Activated naive CD8-positive, alpha-beta T cell (primary cell): Measurements from ENCODE around the gene SAP30L.

Experiments
- H3K27ac Mint-ChIP-seq: one replicate; pipeline ENCODE4 v1.8.0; 2021; ENCODE audit warnings: mixed read lengths
- H3K27me3 Mint-ChIP-seq: one replicate; pipeline ENCODE4 v1.8.0; 2021; ENCODE audit warnings: mixed read lengths
- H3K36me3 Mint-ChIP-seq: one replicate; pipeline ENCODE4 v1.8.0; 2021; ENCODE audit warnings: mixed read lengths
- H3K4me1 Mint-ChIP-seq: one replicate; pipeline ENCODE4 v1.8.0; 2021; ENCODE audit warnings: low read depth, mixed read lengths
- H3K4me3 Mint-ChIP-seq: one replicate; pipeline ENCODE4 v1.8.0; 2021; ENCODE audit warnings: mild to moderate bottlenecking, mixed read lengths
- H3K9me3 Mint-ChIP-seq: one replicate; pipeline ENCODE4 v1.8.0; 2021; ENCODE audit warnings: low read depth, mixed read lengths

The SAP30L gene

GRCh38 chr5:154465169-154465568 is 19.4 kb downstream of the SAP30L start:
- peaks cover 10% of the 10 kb centered on the region for H3K36me3 Mint-ChIP-seq
- no peak overlapping the region for H3K27ac Mint-ChIP-seq
- H3K4me1 Mint-ChIP-seq, result no peaks in the 10 kb centered on the region
- H3K27me3 Mint-ChIP-seq, result peaks cover 10% of the 10 kb centered on the region
- no peaks in the 10 kb centered on the region for H3K9me3 Mint-ChIP-seq
- H3K4me3 Mint-ChIP-seq, result no peak overlapping the region

GRCh38 chr5:154466147-154466546 is 20.4 kb downstream of the SAP30L start:
- peaks cover 6% of the 10 kb centered on the region for H3K4me1 Mint-ChIP-seq
- no peak overlapping the region for H3K27ac Mint-ChIP-seq
- no peak overlapping the region for H3K4me3 Mint-ChIP-seq
- peaks cover 8% of the 10 kb centered on the region for H3K36me3 Mint-ChIP-seq
- H3K27me3 Mint-ChIP-seq, result peaks cover 16% of the 10 kb centered on the region
- no peaks in the 10 kb centered on the region for H3K9me3 Mint-ChIP-seq

DNA sequence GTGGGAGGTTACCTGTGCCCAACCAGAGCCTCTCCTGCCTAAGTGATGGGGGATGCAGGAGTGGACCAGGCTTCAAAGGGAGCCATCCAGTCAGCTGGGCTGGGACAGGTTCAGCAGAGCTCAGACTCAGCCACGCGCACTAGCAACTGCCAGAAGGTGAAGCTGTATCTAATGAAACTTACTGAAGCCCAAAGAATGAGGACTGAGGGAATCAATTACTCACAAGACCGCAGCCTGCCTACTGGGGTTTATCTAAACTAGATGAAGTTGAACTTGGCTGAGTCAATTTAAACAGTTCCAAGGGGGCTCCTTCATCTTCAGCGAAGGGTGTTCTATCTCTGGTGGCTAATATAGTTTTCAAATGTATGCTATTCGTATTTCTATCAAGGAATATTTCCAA is 20.9 kb downstream of the SAP30L start:
- Mint-ChIP-seq H3K9me3 (no peaks in the 10 kb centered on the region), H3K36me3 (peaks cover 8% of the 10 kb centered on the region), H3K4me1 (peaks cover 11% of the 10 kb centered on the region), H3K27ac (no peak overlapping the region), H3K4me3 (no peak overlapping the region), H3K27me3 (peaks cover 21% of the 10 kb centered on the region)

DNA sequence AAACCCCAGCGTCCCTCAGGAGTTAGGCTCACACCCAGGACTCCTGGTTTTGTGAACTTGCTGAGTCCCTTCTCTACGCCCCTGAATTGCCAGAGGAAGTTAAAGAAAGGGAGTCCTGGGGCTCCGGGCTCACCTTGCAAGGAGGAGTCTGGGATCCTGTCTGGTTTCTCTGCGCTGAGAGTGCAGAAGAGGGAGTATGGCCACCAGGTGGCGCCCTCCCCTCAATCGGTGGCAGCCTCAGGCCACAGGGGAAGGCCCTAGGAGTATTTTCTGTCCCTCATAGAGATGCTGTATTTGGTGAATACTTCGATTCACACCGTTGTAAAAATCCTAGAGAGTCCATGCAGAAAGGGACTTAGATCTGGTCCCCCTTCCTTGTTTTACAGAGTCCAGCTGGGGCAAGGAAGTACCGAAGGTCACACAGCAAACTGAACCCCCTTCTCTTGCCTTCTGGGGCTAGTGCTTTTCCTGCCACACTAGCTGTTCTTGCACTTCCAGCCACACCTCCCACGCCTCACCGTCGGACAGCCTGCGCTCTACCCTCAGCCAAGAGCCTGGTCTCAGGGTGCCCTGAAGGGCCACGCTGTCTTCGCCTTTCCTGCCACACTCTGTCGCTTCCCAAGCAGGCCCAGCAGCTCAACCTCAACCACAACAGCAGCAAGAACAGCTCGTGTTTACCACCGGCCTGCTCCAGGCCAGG is 22.0 kb downstream of the SAP30L start:
- H3K4me1 Mint-ChIP-seq, result peaks cover 12% of the 10 kb centered on the region
- H3K27ac Mint-ChIP-seq, result no peak overlapping the region
- no peak overlapping the region for H3K4me3 Mint-ChIP-seq
- peaks cover 3% of the 10 kb centered on the region for H3K36me3 Mint-ChIP-seq
- peaks cover 27% of the 10 kb centered on the region for H3K27me3 Mint-ChIP-seq
- H3K9me3 Mint-ChIP-seq, result no peaks in the 10 kb centered on the region

- H3K36me3 Mint-ChIP-seq, result no peaks in the 10 kb centered on the region
- peaks cover 32% of the 10 kb centered on the region for H3K4me1 Mint-ChIP-seq
- H3K27me3 Mint-ChIP-seq, result peaks cover 45% of the 10 kb centered on the region
- no peak overlapping the region for H3K27ac Mint-ChIP-seq
- no peaks in the 10 kb centered on the region for H3K9me3 Mint-ChIP-seq
- no peak overlapping the region for H3K4me3 Mint-ChIP-seq
Measured at GRCh38 chr5:154470137-154470536, 24.3 kb downstream of the SAP30L start.

- H3K36me3 Mint-ChIP-seq, result no peaks in the 10 kb centered on the region
- H3K9me3 Mint-ChIP-seq, result no peaks in the 10 kb centered on the region
- H3K4me1 Mint-ChIP-seq, result peaks cover 41% of the 10 kb centered on the region
- H3K4me3 Mint-ChIP-seq, result no peak overlapping the region
- H3K27me3 Mint-ChIP-seq, result peaks cover 52% of the 10 kb centered on the region
- no peak overlapping the region for H3K27ac Mint-ChIP-seq
Measured at GRCh38 chr5:154470947-154471870, 25.4 kb downstream of the SAP30L start.

DNA sequence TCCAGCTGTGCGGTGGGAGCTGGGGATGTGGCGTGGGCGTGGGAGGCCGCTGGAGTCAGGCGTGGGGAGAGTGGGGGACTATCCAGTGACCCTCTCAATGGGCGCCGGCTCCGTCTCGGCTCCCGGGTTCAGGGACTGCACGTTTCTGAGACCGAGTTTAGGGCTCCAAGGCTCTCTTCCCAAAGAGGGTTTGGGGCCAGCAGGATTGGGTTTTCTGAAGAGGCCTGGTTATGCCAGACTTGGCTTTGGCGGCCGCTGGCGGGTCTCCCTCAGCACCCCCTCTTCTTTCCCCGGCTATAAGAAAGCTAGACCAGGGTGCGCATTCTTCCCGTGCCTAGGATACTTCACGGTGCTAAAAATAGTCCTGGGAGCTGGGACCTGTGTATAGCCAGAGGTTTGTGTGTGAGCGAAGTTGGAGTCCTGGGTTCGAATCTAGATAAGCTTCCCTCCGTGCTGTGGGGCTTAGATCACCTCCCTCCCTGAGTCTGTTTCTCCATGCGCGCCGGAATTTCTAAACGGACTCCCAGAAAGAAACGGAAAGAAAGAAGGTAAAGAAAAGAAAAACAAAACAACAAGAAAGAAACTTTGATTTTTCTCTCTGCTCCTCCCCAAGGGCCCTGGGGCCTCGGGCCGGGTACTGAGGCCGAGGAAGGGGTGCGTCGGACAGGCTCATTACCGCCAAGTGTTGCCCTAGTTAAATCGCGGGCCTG is 27.2 kb downstream of the SAP30L start:
- H3K27me3 Mint-ChIP-seq, result peaks cover 58% of the 10 kb centered on the region
- H3K27ac Mint-ChIP-seq, result no peak overlapping the region
- H3K4me3 Mint-ChIP-seq, result peak overlapping the region; percentile 71
- H3K36me3 Mint-ChIP-seq, result no peaks in the 10 kb centered on the region
- H3K9me3 Mint-ChIP-seq, result no peaks in the 10 kb centered on the region
- peaks cover 56% of the 10 kb centered on the region for H3K4me1 Mint-ChIP-seq

DNA sequence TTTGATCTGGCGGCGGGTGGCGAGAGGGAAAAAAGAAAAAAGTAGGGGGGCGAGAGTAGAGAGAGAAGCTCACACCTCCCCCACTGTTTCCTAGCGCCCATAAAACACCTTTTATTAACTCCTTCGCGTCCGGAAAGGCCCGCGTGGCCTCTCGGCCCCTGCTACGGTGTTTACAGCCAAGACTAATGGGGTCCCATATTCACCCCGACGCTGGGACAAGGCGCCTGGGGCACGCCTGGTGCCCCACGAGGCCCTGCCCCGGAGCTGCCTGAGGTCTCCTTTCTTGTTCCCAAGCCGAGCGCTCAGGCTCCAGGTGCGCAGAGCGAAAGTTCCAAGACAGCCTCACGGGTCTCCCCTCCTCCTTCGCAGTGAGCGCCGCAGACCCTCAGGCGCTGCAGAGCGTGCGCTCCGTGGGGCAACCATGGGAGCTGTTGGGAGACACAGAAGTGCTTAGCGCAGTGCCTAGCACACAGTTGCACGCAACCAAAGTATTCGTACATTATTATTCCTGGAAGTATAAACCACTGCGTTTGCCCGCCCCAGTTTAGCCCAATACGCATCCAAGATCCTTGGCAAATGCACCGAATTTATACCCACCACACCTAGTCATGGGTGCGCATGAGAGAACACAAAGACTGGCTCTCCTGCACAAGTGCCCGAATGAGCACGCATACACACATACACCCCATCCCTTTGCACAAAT is 27.9 kb downstream of the SAP30L start:
- Mint-ChIP-seq H3K27me3 (peaks cover 56% of the 10 kb centered on the region), H3K4me1 (peaks cover 57% of the 10 kb centered on the region), H3K9me3 (no peaks in the 10 kb centered on the region), H3K4me3 (peak overlapping the region; percentile 68), H3K27ac (no peak overlapping the region), H3K36me3 (no peaks in the 10 kb centered on the region)

GRCh38 chr5:154474396-154475334 is 28.9 kb downstream of the SAP30L start:
- no peaks in the 10 kb centered on the region for H3K36me3 Mint-ChIP-seq
- H3K27ac Mint-ChIP-seq, result peak overlapping the region; percentile 9
- peaks cover 62% of the 10 kb centered on the region for H3K4me1 Mint-ChIP-seq
- H3K9me3 Mint-ChIP-seq, result no peaks in the 10 kb centered on the region
- H3K27me3 Mint-ChIP-seq, result peaks cover 61% of the 10 kb centered on the region
- H3K4me3 Mint-ChIP-seq, result peak overlapping the region; percentile 68

GRCh38 chr5:154475591-154476353 is 30.0 kb downstream of the SAP30L start:
- Mint-ChIP-seq H3K4me1 (peaks cover 67% of the 10 kb centered on the region), H3K27ac (no peak overlapping the region), H3K27me3 (peaks cover 63% of the 10 kb centered on the region), H3K9me3 (no peaks in the 10 kb centered on the region), H3K36me3 (no peaks in the 10 kb centered on the region), H3K4me3 (peak overlapping the region; percentile 68)

- peak overlapping the region; percentile 67 for H3K4me3 Mint-ChIP-seq
- H3K4me1 Mint-ChIP-seq, result peaks cover 59% of the 10 kb centered on the region
- H3K9me3 Mint-ChIP-seq, result no peaks in the 10 kb centered on the region
- no peak overlapping the region for H3K27ac Mint-ChIP-seq
- H3K27me3 Mint-ChIP-seq, result peaks cover 61% of the 10 kb centered on the region
- H3K36me3 Mint-ChIP-seq, result no peaks in the 10 kb centered on the region
Measured at GRCh38 chr5:154476354-154477205, 30.8 kb downstream of the SAP30L start.

GRCh38 chr5:154477382-154478223 is 31.8 kb downstream of the SAP30L start:
- Mint-ChIP-seq H3K4me3 (peak overlapping the region; percentile 67), H3K9me3 (no peaks in the 10 kb centered on the region), H3K27ac (no peak overlapping the region), H3K4me1 (peaks cover 57% of the 10 kb centered on the region), H3K36me3 (no peaks in the 10 kb centered on the region), H3K27me3 (peaks cover 60% of the 10 kb centered on the region)
